AG09309 (cell line): ENCODE measurements around the gene ROPN1B.

ENCODE experiments used
- DNase-seq: peaks from one replicate; pipeline ENCODE4 v3.0.0-alpha.2; 2010; ENCODE audit warnings: low read depth
- H3K4me3 ChIP-seq: 2 replicates; pipeline ENCODE4 v1.5.1; 2011; ENCODE audit warnings: mild to moderate bottlenecking, low read depth, low read length, moderate library complexity; ENCODE audit not compliant: control insufficient read depth
- CTCF ChIP-seq: IDR thresholded peaks from 2 replicates; pipeline ENCODE4 v1.5.1; 2011; ENCODE audit warnings: mild to moderate bottlenecking, low read depth, low read length, inconsistent platforms; ENCODE audit not compliant: insufficient read depth, control insufficient read depth; ENCODE audit errors: missing control alignments

The ROPN1B gene

GRCh38 chr3:126025116-126025729 lies 56.2 kb downstream of the ROPN1B start:
- DNase-seq = no peak
- no peak for TF ChIP-seq CTCF
- H3K4me3 ChIP-seq = no peak overlapping the region

- TF ChIP-seq CTCF = no peak
- H3K4me3 ChIP-seq = no peak overlapping the region
- no peak for DNase-seq
Observed at GRCh38 chr3:126025862-126026261, 56.9 kb downstream of the ROPN1B start.

- no peak for DNase-seq
- H3K4me3 ChIP-seq = no peak overlapping the region
- TF ChIP-seq CTCF = no peak
Observed at GRCh38 chr3:126026277-126026751, 57.3 kb downstream of the ROPN1B start.

DNA sequence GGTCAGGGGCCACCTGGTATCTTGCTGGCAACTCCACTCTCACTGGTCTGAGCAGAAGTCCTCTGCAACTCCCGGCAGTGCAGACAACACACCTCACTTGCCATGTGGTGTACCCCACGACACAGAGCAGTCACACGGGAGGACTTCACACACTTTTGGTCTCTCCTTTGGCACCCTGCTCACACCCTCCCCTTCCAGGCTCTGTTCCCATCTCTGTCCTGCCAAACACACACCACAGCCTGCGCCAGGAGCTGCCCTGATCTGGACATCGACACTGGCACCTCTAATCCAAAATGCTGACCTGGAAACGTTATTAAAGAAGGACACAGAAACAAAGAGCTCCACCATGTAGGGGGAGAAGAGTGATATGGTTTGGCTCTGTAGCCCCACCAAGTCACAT lies 57.8 kb downstream of the ROPN1B start:
- H3K4me3 ChIP-seq = no peak overlapping the region
- no peak for DNase-seq
- TF ChIP-seq CTCF = no peak

GRCh38 chr3:126028096-126028495 lies 59.1 kb downstream of the ROPN1B start:
- no peak overlapping the region for H3K4me3 ChIP-seq
- no peak for DNase-seq
- TF ChIP-seq CTCF = no peak

DNA sequence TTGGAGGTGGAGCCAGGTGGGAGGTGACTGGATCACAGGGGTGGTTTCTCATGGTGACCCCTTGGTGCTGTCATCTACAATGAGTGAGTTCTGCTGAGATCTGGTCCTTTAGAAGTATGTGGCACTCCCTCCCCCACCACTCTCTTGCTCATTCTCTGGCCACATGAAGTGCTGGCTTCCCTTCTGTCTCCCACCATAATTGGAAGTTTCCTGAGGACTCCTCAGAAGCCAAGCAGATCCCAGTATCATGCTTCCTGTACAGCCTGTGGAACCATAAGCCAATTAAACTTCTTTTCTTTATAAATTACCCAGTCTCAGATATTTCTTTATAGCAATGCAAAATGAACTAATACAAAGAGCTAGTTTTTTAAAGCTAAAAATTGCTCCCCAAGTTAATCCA lies 60.3 kb downstream of the ROPN1B start:
- no peak overlapping the region for H3K4me3 ChIP-seq
- no peak for TF ChIP-seq CTCF
- no peak for DNase-seq

DNA sequence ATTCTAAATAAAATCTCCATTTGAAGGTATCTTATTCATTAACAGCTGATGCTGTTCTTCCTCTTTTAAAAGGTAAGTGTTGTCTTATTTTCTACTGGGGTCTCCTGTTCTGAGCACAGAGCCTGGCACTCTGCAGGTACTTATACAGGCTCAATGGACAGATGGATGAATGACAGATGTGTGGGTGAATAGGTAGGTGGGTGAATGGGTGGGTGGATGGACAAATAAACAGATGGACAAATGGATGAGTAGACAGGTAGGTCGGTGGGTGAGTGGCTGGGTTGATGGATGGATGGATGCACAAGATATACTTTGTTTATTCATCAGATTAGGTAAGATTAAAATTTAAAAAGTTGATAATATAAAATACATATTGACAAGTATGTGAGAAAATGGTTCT lies 61.5 kb downstream of the ROPN1B start:
- no peak for DNase-seq
- TF ChIP-seq CTCF = no peak
- no peak overlapping the region for H3K4me3 ChIP-seq
